Immature natural killer cell (primary cell): ENCODE data around the gene FANCC. TPM values are rescaled to one million over a fixed set of nuclear protein-coding genes. Genes with fewer than 3 reads are reported as not detected.

Experiments
- DNase-seq, 3 donors: peaks; one replicate each; pipeline ENCODE4 v3.0.0; 2022; ENCODE audit warnings: mixed read lengths in 1 of 3
- H3K27ac Mint-ChIP-seq, 6 donors: one replicate each; pipeline ENCODE4 v1.8.0; 2020; ENCODE audit warnings: mixed read lengths in 6 of 6, mild to moderate bottlenecking in 5 of 6, inconsistent platforms in 4 of 6, moderate library complexity in 3 of 6
- H3K27me3 Mint-ChIP-seq, 3 donors: one replicate each; pipeline ENCODE4 v1.8.0; 2020 to 2021; ENCODE audit warnings: low read depth in 3 of 3, mild to moderate bottlenecking in 3 of 3, mixed read lengths in 3 of 3, moderate library complexity in 3 of 3, inconsistent platforms in 1 of 3
- H3K36me3 Mint-ChIP-seq, 3 donors: one replicate each; pipeline ENCODE4 v1.8.0; 2020; ENCODE audit warnings: mixed read lengths in 3 of 3, inconsistent platforms in 2 of 3, mild to moderate bottlenecking in 2 of 3
- H3K4me1 Mint-ChIP-seq, 2 donors: one replicate each; pipeline ENCODE4 v1.8.0; 2020; ENCODE audit warnings: inconsistent platforms in 2 of 2, mild to moderate bottlenecking in 2 of 2, mixed read lengths in 2 of 2, moderate library complexity in 1 of 2
- H3K4me3 Mint-ChIP-seq, 5 donors: one replicate each; pipeline ENCODE4 v1.8.0; 2020; ENCODE audit warnings: mild to moderate bottlenecking in 5 of 5, mixed read lengths in 5 of 5, inconsistent platforms in 3 of 5, moderate library complexity in 3 of 5
- H3K9me3 Mint-ChIP-seq, 6 donors: one replicate each; pipeline ENCODE4 v1.8.0; 2020; ENCODE audit warnings: mild to moderate bottlenecking in 6 of 6, mixed read lengths in 6 of 6, inconsistent platforms in 4 of 6, moderate library complexity in 3 of 6
- polyA plus RNA-seq, 3 donors: library from polyadenylated mRNA; unstranded; fragments of 300-500 nt; fragmentation: Illumina TruSeq; gene quantifications; one replicate each; pipeline ENCODE4 v1.2.3, GENCODE V29; 2021

FANCC gene
- polyA plus RNA-seq, 3 donors from 2014 or later: 2.4 to 3.4 (median 3.3) TPM

GRCh38 chr9:95143591-95144561 is 173.6 kb downstream of the FANCC start:
- Mint-ChIP-seq H3K4me3 (no peak overlapping the region), H3K4me1 (no peaks in the 10 kb centered on the region), H3K9me3 (no peaks in the 10 kb centered on the region), H3K27me3 (no peaks in the 10 kb centered on the region), H3K36me3 (peaks cover 0 to 6% (median 4%) of the 10 kb centered on the region in 3 donors), H3K27ac (no peak overlapping the region)
- DNase-seq: no peak

GRCh38 chr9:95142728-95143127 is 174.8 kb downstream of the FANCC start:
- H3K4me3 Mint-ChIP-seq: no peak overlapping the region

DNA sequence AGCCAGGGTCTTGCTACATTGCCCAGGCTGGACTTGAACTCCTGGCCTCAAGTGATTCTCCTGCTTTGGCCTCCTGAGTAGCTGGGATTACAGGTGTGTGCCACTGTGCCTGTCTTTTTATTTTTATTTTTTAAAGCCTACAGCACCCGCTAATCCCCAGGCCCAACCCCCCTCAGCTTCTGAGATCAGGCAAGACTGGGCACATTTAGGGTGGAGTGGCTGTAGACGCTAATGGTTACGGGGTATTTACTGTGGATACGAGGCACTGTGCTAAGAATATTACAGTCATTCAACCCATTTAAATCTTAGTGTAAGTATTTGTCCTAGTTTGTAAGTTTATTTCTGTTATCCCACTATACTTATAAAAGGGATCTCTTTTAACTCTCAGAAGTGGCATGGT is 175.2 kb downstream of the FANCC start:
- Mint-ChIP-seq H3K4me1 (no peaks in the 10 kb centered on the region), H3K36me3 (peaks cover 0 to 9% (median 4%) of the 10 kb centered on the region in 3 donors), H3K9me3 (no peaks in the 10 kb centered on the region), H3K4me3 (no peak overlapping the region), H3K27me3 (no peaks in the 10 kb centered on the region), H3K27ac (no peak overlapping the region)
- DNase-seq: no peak

More at GRCh38 chr9:95142728-95143127, 174.8 kb downstream of the FANCC start:
- Mint-ChIP-seq H3K27ac (peak overlapping the region in 1 of 6 donors; percentile 35), H3K27me3 (no peaks in the 10 kb centered on the region), H3K4me1 (no peaks in the 10 kb centered on the region), H3K36me3 (peaks cover 0 to 6% (median 4%) of the 10 kb centered on the region in 3 donors), H3K9me3 (no peaks in the 10 kb centered on the region)
- DNase-seq: no peak

GRCh38 chr9:95140821-95141220 is 176.7 kb downstream of the FANCC start:
- Mint-ChIP-seq H3K9me3 (no peaks in the 10 kb centered on the region), H3K4me1 (no peaks in the 10 kb centered on the region), H3K27me3 (no peaks in the 10 kb centered on the region), H3K27ac (no peak overlapping the region), H3K4me3 (no peak overlapping the region), H3K36me3 (peaks cover 0 to 9% (median 4%) of the 10 kb centered on the region in 3 donors)
- DNase-seq: no peak

GRCh38 chr9:95139126-95139525 is 178.4 kb downstream of the FANCC start:
- Mint-ChIP-seq H3K9me3 (no peaks in the 10 kb centered on the region), H3K4me3 (no peak overlapping the region), H3K36me3 (peaks cover 6 to 13% (median 7%) of the 10 kb centered on the region in 3 donors), H3K27ac (no peak overlapping the region), H3K4me1 (no peaks in the 10 kb centered on the region), H3K27me3 (no peaks in the 10 kb centered on the region)
- DNase-seq: no peak

- no peak for DNase-seq
- no peaks in the 10 kb centered on the region for H3K4me1 Mint-ChIP-seq
- no peak overlapping the region for H3K4me3 Mint-ChIP-seq
- no peaks in the 10 kb centered on the region for H3K9me3 Mint-ChIP-seq
- no peak overlapping the region for H3K27ac Mint-ChIP-seq
- peaks cover 9 to 13% (median 10%) of the 10 kb centered on the region in 3 donors for H3K36me3 Mint-ChIP-seq
- no peaks in the 10 kb centered on the region for H3K27me3 Mint-ChIP-seq
Measured at GRCh38 chr9:95138474-95138873, 179.0 kb downstream of the FANCC start.

DNA sequence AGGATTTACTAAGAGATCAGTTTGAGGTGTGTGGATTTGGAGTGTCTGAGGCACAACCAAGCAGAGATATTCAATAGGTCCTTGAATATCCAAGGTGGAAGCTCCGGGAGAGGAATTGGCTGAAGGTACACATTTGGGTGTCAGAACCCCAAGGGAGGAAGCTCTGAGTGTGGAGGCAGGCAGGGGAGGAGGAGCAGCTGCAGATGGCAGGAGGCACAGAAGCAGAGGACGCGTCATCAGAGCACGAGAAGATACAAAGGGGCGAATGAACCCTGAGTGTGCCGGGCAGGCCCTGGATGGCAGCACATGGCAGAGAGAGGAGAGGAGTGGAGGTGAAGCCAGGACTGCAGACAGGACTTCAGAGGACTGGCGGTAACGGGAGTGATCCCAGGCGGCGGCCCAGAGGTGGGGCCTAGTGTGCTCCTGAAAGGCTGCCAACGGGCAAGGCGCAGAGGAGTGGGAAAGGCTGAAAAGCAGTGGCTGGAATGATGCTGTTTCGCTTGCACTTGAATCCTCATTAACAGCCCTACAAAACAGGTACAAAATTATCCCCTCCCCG is 179.8 kb downstream of the FANCC start:
- Mint-ChIP-seq H3K27ac (peak overlapping the region in 1 of 6 donors; percentile 47), H3K9me3 (no peaks in the 10 kb centered on the region), H3K4me3 (no peak overlapping the region), H3K4me1 (no peaks in the 10 kb centered on the region), H3K27me3 (no peaks in the 10 kb centered on the region), H3K36me3 (peaks cover 10 to 14% (median 13%) of the 10 kb centered on the region in 3 donors)
- no peak for DNase-seq

- Mint-ChIP-seq H3K27me3 (no peaks in the 10 kb centered on the region), H3K27ac (no peak overlapping the region), H3K4me3 (no peak overlapping the region), H3K9me3 (no peaks in the 10 kb centered on the region), H3K4me1 (no peaks in the 10 kb centered on the region), H3K36me3 (peaks cover 7 to 14% (median 10%) of the 10 kb centered on the region in 3 donors)
- DNase-seq: no peak
Measured at GRCh38 chr9:95135756-95136155, 181.8 kb downstream of the FANCC start.

- Mint-ChIP-seq H3K4me3 (no peak overlapping the region), H3K27ac (no peak overlapping the region), H3K4me1 (no peaks in the 10 kb centered on the region), H3K9me3 (no peaks in the 10 kb centered on the region), H3K27me3 (no peaks in the 10 kb centered on the region), H3K36me3 (peaks cover 7 to 14% (median 10%) of the 10 kb centered on the region in 3 donors)
- DNase-seq: no peak
Measured at GRCh38 chr9:95134457-95134881, 183.0 kb downstream of the FANCC start.

DNA sequence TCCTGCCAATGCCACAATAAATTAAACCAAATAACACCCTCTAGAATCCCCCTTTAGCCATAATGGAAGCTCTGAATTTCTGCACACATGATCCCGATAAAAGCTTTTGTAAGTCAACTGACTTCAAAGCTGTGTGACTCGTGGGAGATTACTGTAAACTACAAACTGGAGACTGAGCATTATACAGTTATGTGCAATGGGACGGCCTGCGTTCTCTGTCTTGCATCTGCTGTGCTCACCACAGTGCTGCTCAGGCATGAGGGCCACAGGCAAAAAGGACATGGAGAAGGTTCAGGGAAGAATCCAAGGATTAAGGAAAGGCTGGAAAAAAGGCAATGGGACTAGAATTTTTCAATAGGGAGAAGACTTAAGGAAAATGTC is 184.2 kb downstream of the FANCC start:
- Mint-ChIP-seq H3K36me3 (peaks cover 7 to 14% (median 10%) of the 10 kb centered on the region in 3 donors), H3K27ac (no peak overlapping the region), H3K4me1 (no peaks in the 10 kb centered on the region), H3K27me3 (no peaks in the 10 kb centered on the region), H3K4me3 (no peak overlapping the region), H3K9me3 (no peaks in the 10 kb centered on the region)
- no peak for DNase-seq

DNA sequence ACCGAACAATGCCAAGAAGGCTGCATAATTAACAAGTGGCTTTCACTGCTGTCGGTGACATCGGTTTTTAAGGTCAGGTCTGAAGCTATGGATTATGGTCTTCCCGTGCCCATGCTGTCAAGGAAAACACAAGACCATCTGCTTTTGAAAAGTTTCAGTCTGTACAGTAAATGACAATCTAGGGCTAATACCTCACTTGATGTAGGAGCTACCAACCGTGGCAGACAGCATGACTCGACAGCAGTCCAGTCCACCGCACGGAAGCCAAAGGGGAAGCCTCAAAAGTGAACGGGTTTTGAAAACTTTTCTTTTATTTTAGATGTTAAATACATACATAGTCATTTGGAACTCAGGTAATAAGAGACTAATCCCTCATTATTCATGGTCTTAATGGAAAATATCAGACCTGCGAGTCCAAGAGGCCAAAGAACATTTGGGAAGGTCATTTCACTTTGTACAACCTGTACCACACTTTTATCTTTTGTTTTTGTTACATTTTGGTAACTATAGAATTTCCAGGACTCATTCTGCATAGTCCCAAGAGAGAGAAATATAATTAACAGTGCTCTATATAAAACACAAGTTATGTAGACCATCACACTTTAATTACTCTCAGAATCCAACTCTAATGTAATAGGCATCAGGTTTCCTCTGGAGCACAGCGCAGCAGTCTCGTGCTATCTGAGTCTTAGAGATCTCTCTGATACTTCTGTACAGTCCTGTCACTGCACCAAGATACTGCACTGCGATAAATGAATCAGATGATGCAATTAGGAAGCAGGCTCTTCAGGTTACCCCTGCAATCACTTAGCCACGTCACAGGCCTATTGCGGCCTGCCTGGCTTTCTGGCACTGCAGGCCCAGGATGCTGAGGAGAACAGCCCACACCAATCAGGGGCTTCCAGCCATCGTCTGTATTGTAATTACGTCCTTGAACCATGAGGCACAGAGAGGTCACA is 184.9 kb downstream of the FANCC start:
- Mint-ChIP-seq H3K4me1 (peaks cover 0 to under 1% of the 10 kb centered on the region in 2 donors), H3K4me3 (no peak overlapping the region), H3K27me3 (no peaks in the 10 kb centered on the region), H3K27ac (no peak overlapping the region), H3K9me3 (no peaks in the 10 kb centered on the region), H3K36me3 (peaks cover 7 to 14% (median 10%) of the 10 kb centered on the region in 3 donors)
- DNase-seq: no peak

GRCh38 chr9:95131023-95131943 is 186.2 kb downstream of the FANCC start:
- H3K27me3 Mint-ChIP-seq: no peaks in the 10 kb centered on the region
- peaks cover 0 to 2% of the 10 kb centered on the region in 2 donors for H3K4me1 Mint-ChIP-seq
- no peak overlapping the region for H3K4me3 Mint-ChIP-seq
- DNase-seq: peak; percentile 13 to 33 (median 28)
- H3K27ac Mint-ChIP-seq: no peak overlapping the region
- H3K9me3 Mint-ChIP-seq: no peaks in the 10 kb centered on the region
- H3K36me3 Mint-ChIP-seq: peaks cover 4 to 14% (median 10%) of the 10 kb centered on the region in 3 donors

DNA sequence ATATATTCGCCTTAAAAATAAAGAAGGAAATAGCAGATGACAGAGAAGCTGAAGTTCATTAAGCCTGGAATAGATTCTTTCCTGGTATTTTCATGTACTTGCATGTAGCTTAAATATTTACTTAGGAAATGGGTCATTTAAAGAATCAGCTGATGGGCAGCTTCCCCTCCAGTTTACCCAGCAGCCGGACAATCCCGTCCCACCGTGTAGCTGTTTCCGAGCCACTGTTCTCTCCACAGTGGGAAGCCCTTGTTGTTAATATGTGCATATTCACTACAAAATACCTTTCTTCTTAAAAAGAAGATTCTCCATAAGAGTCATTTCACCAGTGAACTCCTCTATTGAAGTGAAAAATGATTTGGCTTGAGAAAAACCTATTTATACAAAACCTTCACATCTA is 187.0 kb downstream of the FANCC start:
- H3K27ac Mint-ChIP-seq: no peak overlapping the region
- no peaks in the 10 kb centered on the region for H3K27me3 Mint-ChIP-seq
- H3K4me3 Mint-ChIP-seq: no peak overlapping the region
- H3K9me3 Mint-ChIP-seq: no peaks in the 10 kb centered on the region
- H3K36me3 Mint-ChIP-seq: peaks cover 4 to 14% (median 10%) of the 10 kb centered on the region in 3 donors
- H3K4me1 Mint-ChIP-seq: peaks cover 0 to 2% of the 10 kb centered on the region in 2 donors
- no peak for DNase-seq
